AG10803 (cell line): Measurements from ENCODE around the gene BOD1.

Experiments
- DNase-seq: peaks from one replicate; pipeline ENCODE4 v3.0.0; 2010; ENCODE audit warnings: low read depth
- H3K4me3 ChIP-seq: 2 replicates; pipeline ENCODE4 v1.5.1; 2011; ENCODE audit warnings: mild to moderate bottlenecking, low read length, control low read depth
- TF ChIP-seq, protein P1 (sequence below): conservative IDR thresholded peaks from 2 replicates; pipeline ENCODE4 v1.5.1; 2011; ENCODE audit warnings: mild to moderate bottlenecking, low read length, control low read depth, inconsistent platforms

Gene BOD1

DNA sequence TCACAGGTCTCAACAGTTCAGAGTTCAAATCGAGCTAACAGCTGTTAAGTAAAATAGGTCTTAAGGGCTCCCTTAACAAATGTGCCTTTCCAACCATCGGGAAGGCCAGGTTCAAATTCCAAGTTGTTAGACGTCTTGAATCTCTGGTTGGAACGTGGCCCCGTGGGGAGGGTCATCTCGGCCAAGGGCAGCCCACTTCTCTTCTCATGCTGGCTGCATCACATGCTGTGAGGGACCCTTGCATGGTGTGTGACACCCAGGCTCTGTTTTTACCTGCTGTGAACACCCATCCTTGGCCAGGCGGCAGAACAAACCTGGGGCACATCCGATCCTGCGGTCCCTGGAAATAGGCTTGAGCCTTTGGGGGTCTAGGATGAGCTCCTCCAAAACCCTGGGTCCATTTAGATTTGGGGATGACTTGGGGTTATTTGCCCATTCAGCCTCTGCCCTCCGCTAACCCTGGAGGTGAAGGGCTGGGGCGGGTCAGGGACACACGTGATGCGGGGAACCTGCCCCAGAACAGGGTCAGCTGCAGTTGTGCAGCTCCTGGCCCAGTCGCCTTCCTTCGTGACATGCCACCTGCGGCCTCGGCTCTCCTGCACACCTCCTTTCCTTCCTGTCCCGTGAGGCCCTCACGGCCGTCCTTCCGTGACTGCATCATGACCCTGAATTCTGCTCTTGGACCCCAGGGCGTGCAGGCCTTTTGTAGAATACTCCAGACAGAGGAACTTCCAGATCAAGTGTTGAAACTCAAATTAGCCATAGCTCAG lies 45.9 kb downstream of the BOD1 start:
- H3K4me3 ChIP-seq, result no peak overlapping the region
- TF ChIP-seq, protein P1, sequence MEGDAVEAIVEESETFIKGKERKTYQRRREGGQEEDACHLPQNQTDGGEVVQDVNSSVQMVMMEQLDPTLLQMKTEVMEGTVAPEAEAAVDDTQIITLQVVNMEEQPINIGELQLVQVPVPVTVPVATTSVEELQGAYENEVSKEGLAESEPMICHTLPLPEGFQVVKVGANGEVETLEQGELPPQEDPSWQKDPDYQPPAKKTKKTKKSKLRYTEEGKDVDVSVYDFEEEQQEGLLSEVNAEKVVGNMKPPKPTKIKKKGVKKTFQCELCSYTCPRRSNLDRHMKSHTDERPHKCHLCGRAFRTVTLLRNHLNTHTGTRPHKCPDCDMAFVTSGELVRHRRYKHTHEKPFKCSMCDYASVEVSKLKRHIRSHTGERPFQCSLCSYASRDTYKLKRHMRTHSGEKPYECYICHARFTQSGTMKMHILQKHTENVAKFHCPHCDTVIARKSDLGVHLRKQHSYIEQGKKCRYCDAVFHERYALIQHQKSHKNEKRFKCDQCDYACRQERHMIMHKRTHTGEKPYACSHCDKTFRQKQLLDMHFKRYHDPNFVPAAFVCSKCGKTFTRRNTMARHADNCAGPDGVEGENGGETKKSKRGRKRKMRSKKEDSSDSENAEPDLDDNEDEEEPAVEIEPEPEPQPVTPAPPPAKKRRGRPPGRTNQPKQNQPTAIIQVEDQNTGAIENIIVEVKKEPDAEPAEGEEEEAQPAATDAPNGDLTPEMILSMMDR, result no peak
- no peak for DNase-seq

DNA sequence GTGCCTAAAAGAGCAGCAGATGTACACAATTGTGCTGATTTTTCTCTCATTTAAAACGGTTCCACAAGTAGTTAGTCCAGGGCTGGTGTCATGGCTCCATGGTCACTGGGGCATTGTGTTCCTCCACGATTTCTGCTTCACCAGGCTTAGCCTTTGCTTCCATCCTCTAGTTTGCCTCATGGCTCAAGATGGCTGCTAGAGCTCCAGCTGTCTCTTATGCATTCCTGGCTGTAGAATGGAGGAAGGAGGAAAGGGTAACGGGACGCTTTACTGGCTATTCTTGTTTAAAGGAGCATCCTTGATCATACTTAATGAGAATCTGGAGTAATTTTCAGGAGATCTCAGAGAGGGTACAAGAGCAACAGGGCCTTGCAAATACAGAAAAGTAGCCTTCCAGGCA lies 47.7 kb downstream of the BOD1 start:
- TF ChIP-seq, protein P1, result no peak
- no peak for DNase-seq

DNA sequence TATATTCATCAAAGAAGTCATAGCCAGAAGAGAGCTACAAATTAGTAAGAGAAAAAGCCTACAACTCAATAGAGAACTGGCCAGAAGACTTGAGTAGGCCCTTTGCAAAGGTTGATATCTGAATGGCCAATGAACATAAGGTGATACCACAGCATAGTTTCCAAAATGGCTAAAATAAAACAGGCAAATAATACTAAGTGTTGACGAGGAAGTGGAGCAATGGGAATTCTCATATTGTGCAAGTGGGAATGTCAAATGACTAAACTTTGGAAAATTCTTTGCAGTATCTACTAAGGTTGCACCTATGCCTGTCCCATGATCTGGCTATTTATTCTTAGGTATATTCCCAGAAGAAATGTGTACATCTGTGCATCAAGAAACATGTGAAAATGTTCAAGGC lies 48.3 kb downstream of the BOD1 start:
- no peak for DNase-seq
- TF ChIP-seq, protein P1, result no peak
- no peak overlapping the region for H3K4me3 ChIP-seq

More for the DNA sequence above, 47.7 kb downstream of the BOD1 start:
- H3K4me3 ChIP-seq, result no peak overlapping the region

DNA sequence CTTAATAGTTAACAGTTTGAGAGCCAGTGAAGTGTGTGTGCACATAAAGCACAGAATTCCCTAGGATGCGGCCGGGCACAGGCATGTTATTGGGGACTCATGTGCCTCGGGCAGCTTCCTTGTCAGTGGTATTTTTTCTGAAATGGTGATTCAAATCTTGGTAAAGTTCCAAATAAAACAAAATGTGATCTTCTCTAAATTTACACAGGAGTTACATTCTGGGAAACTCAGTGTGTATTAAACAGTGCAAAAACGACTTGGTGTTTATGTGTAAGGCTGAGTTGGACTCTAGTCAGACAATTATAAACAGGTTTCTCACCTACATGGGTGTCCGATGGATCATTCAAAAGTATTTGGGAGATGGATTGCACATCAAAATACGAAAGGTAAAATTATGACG lies 48.9 kb downstream of the BOD1 start:
- no peak overlapping the region for H3K4me3 ChIP-seq
- TF ChIP-seq, protein P1, result no peak
- peak; percentile 11 for DNase-seq

DNA sequence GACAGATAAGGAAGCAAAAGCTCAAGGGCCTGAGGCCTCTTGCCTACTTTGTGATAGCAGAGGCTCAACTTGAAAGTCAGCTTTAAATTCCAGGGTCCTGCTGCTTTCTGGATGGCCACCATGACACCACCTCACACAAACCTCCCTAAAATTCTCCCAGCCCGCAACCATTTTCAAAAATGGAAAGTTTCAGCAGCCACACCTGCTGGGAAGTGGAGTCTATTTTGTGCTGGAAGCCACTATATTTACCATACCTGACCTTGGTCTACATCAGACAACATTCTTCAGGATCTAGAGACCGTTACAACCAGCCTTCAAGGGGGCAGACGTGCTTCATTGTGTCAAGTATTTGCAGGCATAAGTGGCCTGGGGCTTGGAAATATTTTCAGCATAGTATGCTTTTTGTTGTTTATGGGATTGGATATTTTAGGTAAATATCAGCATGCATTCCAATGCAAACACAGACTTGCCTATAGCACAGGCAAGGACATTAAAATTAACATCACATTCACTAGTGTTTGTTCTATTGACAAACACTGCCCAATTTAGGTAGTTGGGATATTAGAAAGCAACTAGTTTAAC lies 50.9 kb downstream of the BOD1 start:
- no peak for DNase-seq
- TF ChIP-seq, protein P1, result no peak
- no peak overlapping the region for H3K4me3 ChIP-seq

DNA sequence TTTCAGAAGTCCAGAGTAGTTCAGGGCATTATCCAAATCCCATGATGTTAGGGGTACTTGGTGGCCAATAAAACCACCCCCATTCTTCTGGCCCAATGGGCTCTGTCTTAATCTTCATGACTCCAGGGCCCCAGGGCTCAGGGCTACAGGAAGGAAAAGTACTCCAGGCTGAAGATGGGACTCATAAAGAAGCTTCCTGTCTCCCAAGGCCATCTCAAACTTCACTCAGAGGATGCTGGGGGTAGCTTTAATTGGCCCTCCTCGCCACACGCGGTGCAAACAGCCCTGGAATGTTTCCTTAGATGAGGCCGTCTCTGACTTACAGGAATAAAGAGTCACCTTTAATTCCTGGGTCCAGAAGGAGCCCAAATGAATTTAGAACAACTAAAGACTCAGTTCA lies 52.3 kb downstream of the BOD1 start:
- H3K4me3 ChIP-seq, result no peak overlapping the region
- TF ChIP-seq, protein P1, result no peak
- no peak for DNase-seq

DNA sequence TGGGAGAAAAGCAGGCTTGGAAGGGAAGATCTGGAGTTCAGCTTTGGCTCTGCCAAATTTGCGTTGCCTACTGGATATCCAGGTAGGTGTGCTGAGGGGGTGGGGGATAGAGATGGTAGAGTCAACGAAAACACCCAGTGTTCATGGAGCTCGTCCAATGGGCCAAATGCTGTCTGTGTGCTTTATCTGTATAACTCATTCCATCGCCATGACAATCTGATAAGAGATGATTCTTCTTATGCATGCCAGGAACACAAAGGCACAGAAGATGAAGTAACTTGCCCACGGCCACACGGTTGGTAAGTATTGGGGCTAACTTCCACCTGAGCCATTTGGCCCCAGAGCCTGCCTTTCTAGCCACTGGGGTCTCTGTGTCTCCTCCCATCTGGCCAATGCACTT lies 53.2 kb downstream of the BOD1 start:
- H3K4me3 ChIP-seq, result no peak overlapping the region
- DNase-seq, result no peak
- TF ChIP-seq, protein P1, result no peak
